Glutamatergic neuron (in vitro differentiated cells): ENCODE measurements around the gene BET1. TPM values are rescaled to one million over a fixed set of nuclear protein-coding genes. Genes with fewer than 3 reads are reported as not detected.

Source experiments
- DNase-seq: peaks from one replicate; pipeline ENCODE4 v3.0.0; 2022
- H3K27ac Mint-ChIP-seq: one replicate; pipeline ENCODE4 v1.8.0; 2020; ENCODE audit warnings: mild to moderate bottlenecking, mixed read lengths, inconsistent platforms; ENCODE audit not compliant: unreplicated experiment
- H3K27me3 Mint-ChIP-seq: one replicate; pipeline ENCODE4 v1.8.0; 2020; ENCODE audit warnings: mild to moderate bottlenecking, moderate library complexity, mixed read lengths, inconsistent platforms; ENCODE audit not compliant: unreplicated experiment
- H3K36me3 Mint-ChIP-seq: one replicate; pipeline ENCODE4 v1.8.0; 2020; ENCODE audit warnings: mild to moderate bottlenecking, mixed read lengths, inconsistent platforms; ENCODE audit not compliant: unreplicated experiment
- H3K4me1 Mint-ChIP-seq: one replicate; pipeline ENCODE4 v1.8.0; 2020; ENCODE audit warnings: mild to moderate bottlenecking, low read depth, mixed read lengths, inconsistent platforms; ENCODE audit not compliant: unreplicated experiment
- H3K4me3 Mint-ChIP-seq: one replicate; pipeline ENCODE4 v1.8.0; 2020; ENCODE audit warnings: mild to moderate bottlenecking, mixed read lengths, inconsistent platforms; ENCODE audit not compliant: unreplicated experiment
- H3K9me3 Mint-ChIP-seq: one replicate; pipeline ENCODE4 v1.8.0; 2020; ENCODE audit warnings: mild to moderate bottlenecking, moderate library complexity, mixed read lengths, inconsistent platforms; ENCODE audit not compliant: unreplicated experiment
- total RNA-seq: library from RNA; stranded (reverse); fragmentation: NEBNext Ultra II Directional; extraction: Animal tissue kit (Norgen Biotek cat#: 25700); gene quantifications from one replicate; pipeline ENCODE4 v1.2.1, GENCODE V29; 2021; ENCODE audit not compliant: unreplicated experiment
- TF ChIP-seq, protein P1 (sequence below): fragments of 200-600 bp; sonication (generic); IDR thresholded peaks from one replicate; pipeline ENCODE4 v1.5.0; 2021; ENCODE audit not compliant: partially characterized antibody, unreplicated experiment

The BET1 gene
- total RNA-seq, 1 donor from 2014 or later, result 14.5 TPM

GRCh38 chr7:93945756-93946535 lies 58.2 kb downstream of the BET1 start:
- peaks cover under 1% of the 10 kb centered on the region for H3K9me3 Mint-ChIP-seq
- no peaks in the 10 kb centered on the region for H3K4me1 Mint-ChIP-seq
- TF ChIP-seq, protein P1, sequence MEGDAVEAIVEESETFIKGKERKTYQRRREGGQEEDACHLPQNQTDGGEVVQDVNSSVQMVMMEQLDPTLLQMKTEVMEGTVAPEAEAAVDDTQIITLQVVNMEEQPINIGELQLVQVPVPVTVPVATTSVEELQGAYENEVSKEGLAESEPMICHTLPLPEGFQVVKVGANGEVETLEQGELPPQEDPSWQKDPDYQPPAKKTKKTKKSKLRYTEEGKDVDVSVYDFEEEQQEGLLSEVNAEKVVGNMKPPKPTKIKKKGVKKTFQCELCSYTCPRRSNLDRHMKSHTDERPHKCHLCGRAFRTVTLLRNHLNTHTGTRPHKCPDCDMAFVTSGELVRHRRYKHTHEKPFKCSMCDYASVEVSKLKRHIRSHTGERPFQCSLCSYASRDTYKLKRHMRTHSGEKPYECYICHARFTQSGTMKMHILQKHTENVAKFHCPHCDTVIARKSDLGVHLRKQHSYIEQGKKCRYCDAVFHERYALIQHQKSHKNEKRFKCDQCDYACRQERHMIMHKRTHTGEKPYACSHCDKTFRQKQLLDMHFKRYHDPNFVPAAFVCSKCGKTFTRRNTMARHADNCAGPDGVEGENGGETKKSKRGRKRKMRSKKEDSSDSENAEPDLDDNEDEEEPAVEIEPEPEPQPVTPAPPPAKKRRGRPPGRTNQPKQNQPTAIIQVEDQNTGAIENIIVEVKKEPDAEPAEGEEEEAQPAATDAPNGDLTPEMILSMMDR, result no peak
- no peaks in the 10 kb centered on the region for H3K27me3 Mint-ChIP-seq
- no peak for DNase-seq
- H3K4me3 Mint-ChIP-seq, result no peak overlapping the region
- no peaks in the 10 kb centered on the region for H3K36me3 Mint-ChIP-seq
- no peak overlapping the region for H3K27ac Mint-ChIP-seq

GRCh38 chr7:93945083-93945482 lies 59.1 kb downstream of the BET1 start:
- no peak for DNase-seq
- Mint-ChIP-seq H3K36me3 (no peaks in the 10 kb centered on the region), H3K4me1 (no peaks in the 10 kb centered on the region), H3K27me3 (no peaks in the 10 kb centered on the region), H3K9me3 (peaks cover 2% of the 10 kb centered on the region), H3K27ac (no peak overlapping the region), H3K4me3 (no peak overlapping the region)
- TF ChIP-seq, protein P1, result no peak

DNA sequence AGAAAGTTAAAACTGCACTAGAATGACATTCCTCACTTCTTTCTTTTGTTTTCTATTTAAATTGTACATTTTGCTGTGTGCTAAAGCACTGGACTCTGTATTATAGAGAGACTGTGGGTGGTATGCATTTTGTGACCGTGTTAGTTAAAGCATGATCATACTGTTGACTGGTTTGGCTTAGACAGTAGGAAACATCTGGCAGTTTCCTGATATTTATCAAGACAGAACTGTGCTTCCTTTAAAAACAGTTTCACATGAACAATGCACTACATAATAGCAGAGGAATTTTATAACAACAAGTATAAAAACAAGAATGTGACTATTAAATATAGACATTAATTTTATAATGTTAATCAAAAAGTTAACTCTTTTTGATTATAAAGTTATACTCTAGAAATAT lies 59.5 kb downstream of the BET1 start:
- no peak overlapping the region for H3K4me3 Mint-ChIP-seq
- no peak for DNase-seq

GRCh38 chr7:93943816-93944540 lies 60.2 kb downstream of the BET1 start:
- Mint-ChIP-seq H3K4me1 (no peaks in the 10 kb centered on the region), H3K9me3 (peaks cover 2% of the 10 kb centered on the region), H3K27me3 (no peaks in the 10 kb centered on the region), H3K4me3 (no peak overlapping the region), H3K27ac (no peak overlapping the region), H3K36me3 (no peaks in the 10 kb centered on the region)
- no peak for DNase-seq
- TF ChIP-seq, protein P1, result no peak

More for the DNA sequence above, 59.5 kb downstream of the BET1 start:
- H3K4me1 Mint-ChIP-seq, result no peaks in the 10 kb centered on the region
- TF ChIP-seq, protein P1, result no peak
- H3K9me3 Mint-ChIP-seq, result peaks cover 2% of the 10 kb centered on the region
- H3K27ac Mint-ChIP-seq, result no peak overlapping the region
- H3K27me3 Mint-ChIP-seq, result no peaks in the 10 kb centered on the region
- no peaks in the 10 kb centered on the region for H3K36me3 Mint-ChIP-seq

Other genes starting within 250 kb of the BET1 start
- 3.2 TPM for gene TFPI2, start 113.6 kb downstream of the BET1 start, total RNA-seq
- not detected for gene GNGT1, start 97.8 kb downstream of the BET1 start, total RNA-seq
- 0.56 TPM for gene GNG11, start 82.6 kb downstream of the BET1 start, total RNA-seq